ENCODE measurements around the gene ASXL3. TPM values are rescaled to one million over a fixed set of nuclear protein-coding genes. Genes with fewer than 3 reads are reported as not detected.

Gene ASXL3
- total RNA-seq, 1 experiment from 2014 or later = 0.07 TPM

DNA sequence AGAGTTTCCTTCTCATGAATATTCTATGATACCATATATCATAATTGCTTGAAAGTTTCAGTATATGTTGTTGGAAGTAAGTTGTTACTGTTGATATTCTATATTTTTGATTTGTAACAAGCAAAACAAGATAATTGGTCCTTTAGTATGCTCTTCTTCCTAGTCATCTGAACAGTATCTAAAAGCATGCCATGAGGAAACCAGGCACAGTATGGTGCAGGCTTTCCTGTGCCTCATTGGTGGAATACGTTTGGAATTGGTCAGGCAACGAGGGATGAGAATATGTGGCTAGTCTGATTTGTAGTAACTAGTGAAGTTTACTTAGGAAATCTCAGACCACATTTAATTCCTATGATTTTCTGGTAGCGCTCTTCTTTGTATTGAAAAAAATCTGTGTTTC, 22.8 kb downstream of the ASXL3 start:
- no peak for DNase-seq

GRCh38 chr18:33603454-33603853, 25.4 kb downstream of the ASXL3 start:
- no peaks in the 10 kb centered on the region for H3K27me3 ChIP-seq (ENCODE audit: control insufficient read depth, insufficient read depth, low read length)
- no peaks in the 10 kb centered on the region for H3K36me3 ChIP-seq (replicated peaks; ENCODE audit: control insufficient read depth, insufficient read depth, low read length)
- no peak overlapping the region for H3K4me3 ChIP-seq (ENCODE audit: insufficient read depth, low read depth, low read length)
- no peak for DNase-seq

More for the DNA sequence above, 22.8 kb downstream of the ASXL3 start:
- Histone ChIP-seq H3K36me3 (replicated peaks; ENCODE audit: control insufficient read depth, insufficient read depth, low read length) (no peaks in the 10 kb centered on the region), H3K4me3 (ENCODE audit: insufficient read depth, low read depth, low read length) (no peak overlapping the region), H3K27me3 (ENCODE audit: control insufficient read depth, insufficient read depth, low read length) (no peaks in the 10 kb centered on the region)

- no peak for DNase-seq
- Histone ChIP-seq H3K36me3 (replicated peaks; ENCODE audit: control insufficient read depth, insufficient read depth, low read length) (no peaks in the 10 kb centered on the region), H3K27me3 (ENCODE audit: control insufficient read depth, insufficient read depth, low read length) (no peaks in the 10 kb centered on the region), H3K4me3 (ENCODE audit: insufficient read depth, low read depth, low read length) (no peak overlapping the region)
Observed at GRCh38 chr18:33605250-33605649, 27.2 kb downstream of the ASXL3 start.

DNA sequence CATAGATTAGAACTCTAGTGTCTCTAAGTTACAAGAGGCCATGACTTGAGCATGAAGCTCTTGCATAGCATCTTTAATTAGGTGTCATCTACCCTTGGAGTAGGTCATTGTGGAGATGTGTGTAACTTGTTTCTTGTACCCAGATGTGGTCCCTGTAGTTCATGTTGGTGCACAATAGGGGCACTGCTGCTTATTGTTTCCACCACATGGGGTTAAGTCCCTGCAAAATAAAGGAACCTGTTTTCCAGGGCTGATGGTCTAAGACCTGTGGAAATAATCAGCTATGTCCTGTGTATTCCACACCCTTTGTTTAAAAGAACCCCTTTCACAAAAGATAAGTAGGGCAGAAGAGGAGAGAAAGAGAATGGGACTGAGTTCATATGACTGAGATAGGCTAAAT, 28.6 kb downstream of the ASXL3 start:
- no peak for DNase-seq
- Histone ChIP-seq H3K36me3 (replicated peaks; ENCODE audit: control insufficient read depth, insufficient read depth, low read length) (no peaks in the 10 kb centered on the region), H3K4me3 (ENCODE audit: insufficient read depth, low read depth, low read length) (no peak overlapping the region), H3K27me3 (ENCODE audit: control insufficient read depth, insufficient read depth, low read length) (no peaks in the 10 kb centered on the region)

- no peaks in the 10 kb centered on the region for H3K36me3 ChIP-seq (replicated peaks; ENCODE audit: control insufficient read depth, insufficient read depth, low read length)
- no peaks in the 10 kb centered on the region for H3K27me3 ChIP-seq (ENCODE audit: control insufficient read depth, insufficient read depth, low read length)
- no peak overlapping the region for H3K4me3 ChIP-seq (ENCODE audit: insufficient read depth, low read depth, low read length)
- DNase-seq = no peak
Observed at GRCh38 chr18:33611525-33612135, 33.6 kb downstream of the ASXL3 start.

DNA sequence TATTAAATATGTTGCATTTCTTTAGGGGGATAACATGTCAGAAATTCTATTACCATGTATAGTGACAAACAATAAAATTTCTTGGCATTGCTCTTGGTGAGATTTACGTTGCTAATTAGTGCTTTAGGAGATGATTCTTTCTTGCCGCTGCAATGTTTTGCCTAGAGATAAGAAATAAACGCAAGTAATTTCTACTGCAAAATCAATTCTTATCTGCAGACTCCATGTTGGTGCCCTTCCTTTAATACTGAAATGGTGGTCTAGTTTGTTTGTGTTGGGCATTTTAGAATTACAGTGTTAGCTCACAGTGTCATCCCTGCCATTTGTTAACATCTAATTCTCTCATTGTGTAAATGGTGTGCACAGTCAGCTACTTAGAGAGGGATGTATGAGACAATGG, 34.6 kb downstream of the ASXL3 start:
- H3K36me3 ChIP-seq (replicated peaks; ENCODE audit: control insufficient read depth, insufficient read depth, low read length) = no peaks in the 10 kb centered on the region
- no peak overlapping the region for H3K4me3 ChIP-seq (ENCODE audit: insufficient read depth, low read depth, low read length)
- DNase-seq = no peak
- H3K27me3 ChIP-seq (ENCODE audit: control insufficient read depth, insufficient read depth, low read length) = no peaks in the 10 kb centered on the region

- Histone ChIP-seq H3K27me3 (ENCODE audit: control insufficient read depth, insufficient read depth, low read length) (no peaks in the 10 kb centered on the region), H3K4me3 (ENCODE audit: insufficient read depth, low read depth, low read length) (no peak overlapping the region), H3K36me3 (replicated peaks; ENCODE audit: control insufficient read depth, insufficient read depth, low read length) (no peaks in the 10 kb centered on the region)
- no peak for DNase-seq
Observed at GRCh38 chr18:33616556-33616955, 38.5 kb downstream of the ASXL3 start.

GRCh38 chr18:33627114-33627513, 49.1 kb downstream of the ASXL3 start:
- no peak for DNase-seq
- Histone ChIP-seq H3K36me3 (replicated peaks; ENCODE audit: control insufficient read depth, insufficient read depth, low read length) (no peaks in the 10 kb centered on the region), H3K4me3 (ENCODE audit: insufficient read depth, low read depth, low read length) (no peak overlapping the region), H3K27me3 (ENCODE audit: control insufficient read depth, insufficient read depth, low read length) (no peaks in the 10 kb centered on the region)

- Histone ChIP-seq H3K4me3 (ENCODE audit: insufficient read depth, low read depth, low read length) (no peak overlapping the region), H3K27me3 (ENCODE audit: control insufficient read depth, insufficient read depth, low read length) (no peaks in the 10 kb centered on the region), H3K36me3 (replicated peaks; ENCODE audit: control insufficient read depth, insufficient read depth, low read length) (no peaks in the 10 kb centered on the region)
- DNase-seq = no peak
Observed at GRCh38 chr18:33630476-33630875, 52.5 kb downstream of the ASXL3 start.

- Histone ChIP-seq H3K27me3 (ENCODE audit: control insufficient read depth, insufficient read depth, low read length) (no peaks in the 10 kb centered on the region), H3K4me3 (ENCODE audit: insufficient read depth, low read depth, low read length) (no peak overlapping the region), H3K36me3 (replicated peaks; ENCODE audit: control insufficient read depth, insufficient read depth, low read length) (no peaks in the 10 kb centered on the region)
- DNase-seq = no peak
Observed at GRCh38 chr18:33641141-33641540, 63.1 kb downstream of the ASXL3 start.

- DNase-seq = no peak
Observed at GRCh38 chr18:33644494-33644893, 66.5 kb downstream of the ASXL3 start.

DNA sequence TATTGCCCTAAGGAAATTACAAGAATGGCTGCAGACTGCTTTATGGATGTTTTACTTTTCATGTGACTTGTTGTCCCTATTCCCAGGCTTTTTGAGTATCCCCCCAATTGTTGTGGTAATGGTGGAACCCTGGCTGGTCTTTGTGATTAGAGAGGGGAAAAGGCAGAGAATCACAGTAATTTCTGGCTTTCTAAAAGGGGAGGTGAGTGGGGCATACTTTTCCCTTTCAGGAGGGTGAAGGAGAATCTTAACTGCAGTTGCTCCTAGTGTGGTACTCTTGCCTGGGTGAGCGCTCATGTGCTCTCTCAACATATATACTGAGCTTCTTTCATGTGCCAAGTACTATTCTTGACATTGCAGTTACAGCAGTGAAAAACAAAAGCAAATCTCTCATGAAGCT, 69.3 kb downstream of the ASXL3 start:
- no peaks in the 10 kb centered on the region for H3K36me3 ChIP-seq (replicated peaks; ENCODE audit: control insufficient read depth, insufficient read depth, low read length)
- no peaks in the 10 kb centered on the region for H3K27me3 ChIP-seq (ENCODE audit: control insufficient read depth, insufficient read depth, low read length)
- no peak overlapping the region for H3K4me3 ChIP-seq (ENCODE audit: insufficient read depth, low read depth, low read length)
- no peak for DNase-seq

More at GRCh38 chr18:33644494-33644893, 66.5 kb downstream of the ASXL3 start:
- no peak overlapping the region for H3K4me3 ChIP-seq (ENCODE audit: insufficient read depth, low read depth, low read length)
- no peaks in the 10 kb centered on the region for H3K27me3 ChIP-seq (ENCODE audit: control insufficient read depth, insufficient read depth, low read length)
- no peaks in the 10 kb centered on the region for H3K36me3 ChIP-seq (replicated peaks; ENCODE audit: control insufficient read depth, insufficient read depth, low read length)

DNA sequence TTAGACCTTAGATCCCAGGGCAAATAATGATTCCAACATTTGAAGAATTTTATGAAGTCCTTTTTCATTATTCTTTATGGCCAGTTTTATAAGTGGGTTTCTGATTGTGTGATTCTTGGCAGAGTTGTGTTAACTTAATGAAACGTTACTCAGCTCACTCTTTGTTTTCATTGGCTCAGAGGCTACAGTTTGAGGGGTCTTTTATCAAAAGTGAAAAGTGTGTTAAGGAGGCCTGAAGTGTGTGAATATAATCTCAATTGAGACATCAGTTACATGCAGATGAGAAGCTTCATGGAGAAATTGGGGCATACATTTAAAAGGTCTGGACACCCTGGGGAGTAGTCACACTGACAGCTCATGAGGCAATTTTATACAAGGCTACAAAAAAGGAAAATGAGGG, 74.6 kb downstream of the ASXL3 start:
- H3K4me3 ChIP-seq (ENCODE audit: insufficient read depth, low read depth, low read length) = no peak overlapping the region

DNA sequence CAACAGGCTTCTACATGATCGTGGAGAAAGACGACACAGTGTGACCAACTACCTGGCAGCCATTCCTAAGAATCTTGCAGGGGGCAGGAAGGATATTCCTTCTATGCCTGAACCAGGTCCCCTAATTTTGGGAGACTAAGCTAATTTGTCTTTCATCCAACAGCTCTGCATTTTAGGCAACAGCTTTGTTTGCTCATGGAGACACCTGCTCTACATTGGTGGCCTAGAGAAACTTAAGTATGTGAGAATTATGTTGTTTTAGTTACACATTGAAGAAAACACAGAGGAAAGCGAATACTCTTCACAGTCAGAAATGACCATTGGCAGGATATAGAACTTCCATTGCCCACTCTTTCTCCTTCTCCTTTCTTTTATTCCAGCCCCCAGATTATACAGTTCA, 75.2 kb downstream of the ASXL3 start:
- H3K36me3 ChIP-seq (replicated peaks; ENCODE audit: control insufficient read depth, insufficient read depth, low read length) = no peaks in the 10 kb centered on the region
- H3K27me3 ChIP-seq (ENCODE audit: control insufficient read depth, insufficient read depth, low read length) = no peaks in the 10 kb centered on the region
- no peak for DNase-seq
- no peak overlapping the region for H3K4me3 ChIP-seq (ENCODE audit: insufficient read depth, low read depth, low read length)

More for the DNA sequence above, 74.6 kb downstream of the ASXL3 start:
- DNase-seq = no peak
- no peaks in the 10 kb centered on the region for H3K27me3 ChIP-seq (ENCODE audit: control insufficient read depth, insufficient read depth, low read length)
- H3K36me3 ChIP-seq (replicated peaks; ENCODE audit: control insufficient read depth, insufficient read depth, low read length) = no peaks in the 10 kb centered on the region

DNA sequence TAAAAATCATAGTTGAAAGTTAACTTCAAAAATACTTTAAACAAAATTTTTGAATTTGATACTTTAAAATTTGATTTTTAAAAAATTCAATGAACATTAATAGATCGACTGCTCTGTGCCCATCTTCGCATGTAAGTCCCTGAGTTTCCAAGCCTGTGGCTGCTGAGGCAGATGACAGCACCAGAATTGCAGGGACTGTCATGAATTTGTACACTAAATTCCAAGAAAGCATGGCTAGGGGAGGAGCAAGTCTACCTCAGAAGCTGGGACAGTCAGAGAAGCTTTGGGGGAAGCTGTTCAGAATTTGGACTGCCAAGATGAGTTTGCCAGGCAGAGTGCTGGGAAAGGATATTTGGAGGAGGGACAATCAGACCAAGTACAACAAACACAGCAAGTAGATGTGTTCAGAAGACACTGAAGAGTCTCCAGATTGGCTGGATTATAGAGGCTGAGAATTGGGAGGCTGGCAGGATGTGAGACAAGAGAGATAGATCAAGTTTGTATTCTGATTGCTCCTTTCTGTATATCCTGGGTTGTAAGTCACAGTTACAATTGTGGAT, 79.0 kb downstream of the ASXL3 start:
- H3K4me3 ChIP-seq (ENCODE audit: insufficient read depth, low read depth, low read length) = no peak overlapping the region
- no peak for DNase-seq
- H3K36me3 ChIP-seq (replicated peaks; ENCODE audit: control insufficient read depth, insufficient read depth, low read length) = no peaks in the 10 kb centered on the region
- no peaks in the 10 kb centered on the region for H3K27me3 ChIP-seq (ENCODE audit: control insufficient read depth, insufficient read depth, low read length)
